DND-41 (cell line): Measurements from ENCODE around the gene RILPL2.

Experiments used
- CTCF ChIP-seq: IDR thresholded peaks from 2 replicates; pipeline ENCODE4 v1.5.1; 2012; ENCODE audit warnings: borderline replicate concordance, low read length, moderate library complexity, mild to moderate bottlenecking; ENCODE audit not compliant: poor library complexity, severe bottlenecking; ENCODE audit errors: extremely low read depth
- EZH2 ChIP-seq: IDR thresholded peaks from 3 replicates; pipeline ENCODE4 v1.6.1; 2012; ENCODE audit warnings: borderline replicate concordance, low read depth, mild to moderate bottlenecking, moderate library complexity, low read length, inconsistent platforms; ENCODE audit not compliant: severe bottlenecking

GRCh38 chr12:123485756-123486155 is 49.3 kb upstream of the RILPL2 start:
- TF ChIP-seq CTCF (no peak), EZH2 (no peak)
